Measurements from ENCODE around the gene ERBIN. TPM values are rescaled to one million over a fixed set of nuclear protein-coding genes. Genes with fewer than 3 reads are reported as not detected.

The ERBIN gene
- total and polyA plus RNA-seq, 10 of the 15 experiments (the other 5 are each of a cell fraction or from before 2014, with no cell fraction given): 9.5 to 91.1 (median 49.4) TPM

- in situ Hi-C loops (cut with MboI): no loop called here
- H3K4me1 ChIP-seq (ENCODE audit: control insufficient read depth, insufficient read depth, low read length): no peaks in the 10 kb centered on the region
- ChIA-PET CTCF (interaction anchor here (0.5 kb wide), 1 partner anchor 109 kb away, joined by 3 read pairs; no protein-coding TSS in a partner anchor), RAD21 (ENCODE audit: unreplicated experiment) (interaction anchor here (0.9 kb wide), 1 partner anchor 16 kb away, joined by 3 read pairs; no protein-coding TSS in a partner anchor), POLR2A (interaction anchor here (0.7 kb wide), 2 partner anchors 26 to 231 kb away, joined by 3 to 4 read pairs; no protein-coding TSS in a partner anchor), SMC1A (ENCODE audit: uncharacterized antibody, unreplicated experiment) (interaction anchor here (1.2 kb wide), 1 partner anchor 10 kb away, joined by 3 read pairs; no protein-coding TSS in a partner anchor)
- peaks cover 66% of the 10 kb centered on the region for H3K79me2 ChIP-seq (ENCODE audit: control insufficient read depth, insufficient read depth, low read length)
- H3K4me3 ChIP-seq: no peak overlapping the region
- BruUV-seq (replicated peaks): TSS peak; percentile 31
- no peak for DNase-seq (ENCODE audit: low read depth, low spot score)
- TF ChIP-seq CREM (IDR thresholded peaks at IDR 0.05; ENCODE audit: low read depth): no peak
- TF ChIP-seq TAF1 (IDR thresholded peaks at IDR 0.05; ENCODE audit: borderline replicate concordance, low read depth, low read length): no peak
- TF ChIP-seq ZBTB40 (IDR thresholded peaks at IDR 0.05; ENCODE audit: borderline replicate concordance): no peak
- TF ChIP-seq FOS (IDR thresholded peaks at IDR 0.05; ENCODE audit: borderline replicate concordance, extremely low read depth, insufficient read length): no peak
- no peak for TF ChIP-seq POLR2AphosphoS5 (IDR thresholded peaks at IDR 0.05; ENCODE audit: low read length)
- no peak for TF ChIP-seq IRF5 (IDR thresholded peaks at IDR 0.05; ENCODE audit: borderline replicate concordance)
- TF ChIP-seq USF2 (IDR thresholded peaks at IDR 0.05; ENCODE audit: borderline replicate concordance, low read depth, low read length): no peak
- no peak for TF ChIP-seq YBX1 (IDR thresholded peaks at IDR 0.05)
- TF ChIP-seq RBBP5 (conservative IDR thresholded peaks at IDR 0.05): no peak
- TF ChIP-seq ZBTB11 (CRISPR knock-in tag; IDR thresholded peaks at IDR 0.05): no peak
- no peak for TF ChIP-seq HDAC2 (IDR thresholded peaks at IDR 0.05)
- TF ChIP-seq CHD1 (IDR thresholded peaks at IDR 0.05; ENCODE audit: low read depth, low read length): no peak
- 99% methylated on average over 5 of the region's 5 CpGs for WGBS (ENCODE audit: insufficient coverage, insufficient replicate concordance, low lambda C conversion rate, missing lambda C conversion rate)
- H3K27ac ChIP-seq (ENCODE audit: control insufficient read depth, insufficient read depth): no peak overlapping the region
- no peak for FAIRE-seq
- H2AFZ ChIP-seq (ENCODE audit: control insufficient read depth, low read depth, low read length): no peak overlapping the region
- no peak overlapping the region for H3K4me2 ChIP-seq (ENCODE audit: control insufficient read depth, insufficient read depth)
- H3K9ac ChIP-seq (ENCODE audit: control insufficient read depth, insufficient read depth, low read length): no peak overlapping the region
- H3K9me3 ChIP-seq (replicated peaks; ENCODE audit: control insufficient read depth, insufficient read depth, low read length): no peaks in the 10 kb centered on the region; the same call in 2 of the 3 replicates
- intact Hi-C loops (cut with micrococcal nuclease; ENCODE audit: unreplicated experiment): no loop called here
- no peaks in the 10 kb centered on the region for H3K27me3 ChIP-seq (replicated peaks in 1 of 2; ENCODE audit: control insufficient read depth in 2 of 2, insufficient read depth in 2 of 2, low read length in 1 of 2)
- no peaks in the 10 kb centered on the region for H4K20me1 ChIP-seq (ENCODE audit: control insufficient read depth, insufficient read depth)
- no peak; the same call in 2 of the 3 replicates for ATAC-seq
- peaks cover 0 to 4% of the 10 kb centered on the region in 2 experiments; a peak in 1 of 4 replicates for H3K36me3 ChIP-seq (ENCODE audit: control insufficient read depth in 2 of 2, insufficient read depth in 2 of 2, low read length in 1 of 2)
These were observed 17.4 kb downstream of the ERBIN start for GRCh38 chr5:65943771-65944170.

Measured in GM12878 (cell line).